ENCODE data around the gene MAGEA3. TPM values are rescaled to one million over a fixed set of nuclear protein-coding genes. Genes with fewer than 3 reads are reported as not detected.
"Not testable (repeated sequence)": the region's sequence is repeated elsewhere in the genome, so short reads cannot be mapped to it uniquely, and the experiment has no call there.

MAGEA3 gene
- total RNA-seq, 1 experiment from 2014 or later = 247 TPM

GRCh38 chrX:152735860-152736511 is 37.4 kb downstream of the MAGEA3 start:
- no peak for DNase-seq (ENCODE audit: low read depth)

- DNase-seq (ENCODE audit: low read depth) = not testable (repeated sequence)
Measured at GRCh38 chrX:152736528-152736927, 37.9 kb downstream of the MAGEA3 start.

DNA sequence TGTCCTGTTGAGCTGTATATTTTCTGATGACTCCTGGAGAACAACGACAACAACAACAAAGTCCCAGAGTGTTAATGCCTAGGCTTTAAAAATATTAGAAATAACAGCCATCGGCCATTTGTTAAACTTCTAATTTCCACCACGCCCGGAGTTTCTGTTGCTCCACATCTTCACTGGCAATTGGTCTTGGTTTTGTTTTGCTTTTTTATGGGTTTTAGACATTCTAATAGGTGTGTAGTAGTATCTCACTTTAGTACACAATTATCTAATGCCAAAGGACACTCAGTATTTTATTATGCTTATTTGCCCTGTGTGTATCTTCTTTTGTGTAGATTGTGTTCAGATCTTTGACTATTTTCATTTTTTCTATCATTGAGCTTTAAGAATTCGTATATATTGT is 40.0 kb downstream of the MAGEA3 start:
- DNase-seq (ENCODE audit: low read depth) = no peak

Other genes starting within 250 kb of the MAGEA3 start
- gene GABRA3, start 247.5 kb upstream of the MAGEA3 start, total RNA-seq (2014; rRNA removed; shearing (Covaris generic)) = 2.0 and 3.0 TPM in 2 replicates
- gene GABRQ, start 60.9 kb upstream of the MAGEA3 start, total RNA-seq (2014; rRNA removed; shearing (Covaris generic)) = not detected in 2 replicates
- 2.9 and 6.1 TPM in 2 replicates for gene CSAG2, start 10.5 kb downstream of the MAGEA3 start, total RNA-seq (2014; rRNA removed; shearing (Covaris generic))
- gene MAGEA2B, start 15.8 kb downstream of the MAGEA3 start, total RNA-seq (2014; rRNA removed; shearing (Covaris generic)) = 18.4 and 30.0 TPM in 2 replicates
- 63.8 and 71.6 TPM in 2 replicates for gene CSAG1, start 34.9 kb downstream of the MAGEA3 start, total RNA-seq (2014; rRNA removed; shearing (Covaris generic))
- gene MAGEA12, start 35.0 kb downstream of the MAGEA3 start, total RNA-seq (2014; rRNA removed; shearing (Covaris generic)) = 142 and 151 TPM in 2 replicates
- 87.1 and 93.8 TPM in 2 replicates for gene MAGEA2, start 55.0 kb downstream of the MAGEA3 start, total RNA-seq (2014; rRNA removed; shearing (Covaris generic))
- gene CSAG3, start 60.4 kb downstream of the MAGEA3 start, total RNA-seq (2014; rRNA removed; shearing (Covaris generic)) = 2.3 and 2.6 TPM in 2 replicates
- gene MAGEA6, start 70.9 kb downstream of the MAGEA3 start, total RNA-seq (2014; rRNA removed; shearing (Covaris generic)) = 208 and 228 TPM in 2 replicates
- 19.4 and 21.0 TPM in 2 replicates for gene CETN2, start 132.0 kb downstream of the MAGEA3 start, total RNA-seq (2014; rRNA removed; shearing (Covaris generic))
- gene NSDHL, start 132.3 kb downstream of the MAGEA3 start, total RNA-seq (2014; rRNA removed; shearing (Covaris generic)) = 36.7 and 43.2 TPM in 2 replicates
- 12.2 and 16.2 TPM in 2 replicates for gene ZNF185, start 199.3 kb downstream of the MAGEA3 start, total RNA-seq (2014; rRNA removed; shearing (Covaris generic))